ENCODE results near the gene ZNF718. TPM values are rescaled to one million over a fixed set of nuclear protein-coding genes. Genes with fewer than 3 reads are reported as not detected.
"Not testable (repeated sequence)": the region's sequence is repeated elsewhere in the genome, so short reads cannot be mapped to it uniquely, and the experiment has no call there.

ZNF718 gene
- total RNA-seq, 5 donors from 2014 or later (not counting 1 experiment from before 2014, with no cell fraction given): 6.6 to 10.3 (median 8.6) TPM

GRCh38 chr4:213189-213535, 88.9 kb downstream of the ZNF718 start:
- not testable (repeated sequence) for H3K27ac ChIP-seq (ENCODE audit: low read length)

More at GRCh38 chr4:213189-213535, 88.9 kb downstream of the ZNF718 start:
- DNase-seq; H3K4me3 Mint-ChIP-seq; H3K27me3 Mint-ChIP-seq; H3K36me3 ChIP-seq (ENCODE audit: control insufficient read depth in 2 of 2, extremely low read depth in 1 of 2, insufficient read depth in 1 of 2, low read length in 1 of 2); H3K4me3 ChIP-seq (ENCODE audit: control insufficient read depth in 1 of 2, extremely low read depth in 1 of 2, low read length in 1 of 2); H3K9me3 ChIP-seq; H3K27ac Mint-ChIP-seq; POLR2A ChIA-PET; CTCF ChIA-PET; H3K27me3 ChIP-seq (replicated peaks in 1 of 2; ENCODE audit: control insufficient read depth in 2 of 2, extremely low read depth in 1 of 2, insufficient read depth in 2 of 2, low read length in 1 of 2); ATAC-seq (replicated peaks in 1 of 4): not testable (repeated sequence)
- 82% methylated on average over 6 of the region's 13 CpGs for WGBS (ENCODE audit: insufficient coverage)
- Mint-ChIP-seq H3K36me3 (peaks cover 24% of the 10 kb centered on the region), H3K4me1 (peaks cover 22 to 40% (median 24%) of the 10 kb centered on the region in 3 donors), H3K9me3 (peaks cover 15 to 30% (median 30%) of the 10 kb centered on the region in 3 donors)
- peaks cover 8 to 23% of the 10 kb centered on the region in 2 experiments for H3K4me1 ChIP-seq (ENCODE audit: control insufficient read depth in 1 of 2, extremely low read depth in 1 of 2, insufficient read depth in 2 of 2, low read length in 2 of 2)

Other genes with a start within 250 kb of the ZNF718 start
- gene ZNF595, start 71.2 kb upstream of the ZNF718 start, total RNA-seq: 1 to 10 TPM; 1.1 to 9.2 (median 2.1) TPM
- not detected for gene ZNF732, start 181.0 kb downstream of the ZNF718 start, total RNA-seq
- gene ZNF141, start 213.3 kb downstream of the ZNF718 start, total RNA-seq: 10 to 100 TPM; 19.3 to 46.8 (median 40.2) TPM

Measured in T-cell (primary cell).